HepG2 (cell line): ENCODE results near the gene MFSD11. TPM values are rescaled to one million over a fixed set of nuclear protein-coding genes. Genes with fewer than 3 reads are reported as not detected.

Source experiments
- ATF7 ChIP-seq, 2 experiments: fragments of 450-650 bp in 1 of 2; sonication (generic) in 1 of 2; formaldehyde crosslinking in 1 of 2; IDR thresholded peaks; 2 replicates each; pipeline versions ENCODE4 v1.4.0 to v1.6.1; 2016 to 2020; ENCODE audit warnings: antibody characterized with exemption in 1 of 2, mild to moderate bottlenecking in 1 of 2, missing genetic modification reagents in 1 of 2
- BCL6 ChIP-seq: IDR thresholded peaks from 2 replicates; pipeline ENCODE4 v1.6.1; 2016; ENCODE audit warnings: missing genetic modification reagents, missing compliant biosample characterization
- CCDC6 ChIP-seq: sonication (generic); formaldehyde crosslinking; IDR thresholded peaks from 2 replicates; pipeline ENCODE4 v1.8.1; 2022; ENCODE audit warnings: mild to moderate bottlenecking, missing genetic modification reagents, moderate library complexity
- GABPA ChIP-seq, 2 experiments: IDR thresholded peaks; 2 replicates each; pipeline ENCODE4 v1.6.1; 2011 to 2016; ENCODE audit warnings: low read depth in 2 of 2, low read length in 1 of 2, missing biosample characterization in 1 of 2, missing genetic modification characterization in 1 of 2
- NFATC3 ChIP-seq: sonication (generic); formaldehyde crosslinking; IDR thresholded peaks from 2 replicates; pipeline ENCODE4 v1.5.1; 2020; ENCODE audit warnings: mild to moderate bottlenecking, missing genetic modification reagents
- PHB2 ChIP-seq: fragments of 450-650 bp; IDR thresholded peaks from 2 replicates; pipeline ENCODE4 v1.6.1; 2018; ENCODE audit not compliant: partially characterized antibody
- RFX3 ChIP-seq: IDR thresholded peaks from 2 replicates; pipeline ENCODE4 v1.6.1; 2016; ENCODE audit warnings: missing biosample characterization, missing genetic modification reagents
- SMAD9 ChIP-seq: sonication (generic); formaldehyde crosslinking; IDR thresholded peaks from 2 replicates; pipeline ENCODE4 v1.5.1; 2020; ENCODE audit warnings: mild to moderate bottlenecking, missing genetic modification reagents
- SOX13 ChIP-seq, 3 experiments: fragments of 450-650 bp in 1 of 3; sonication (generic) in 1 of 3; formaldehyde crosslinking in 1 of 3; IDR thresholded peaks in 2 of 3; conservative IDR thresholded peaks in 1 of 3; 2 replicates each; pipeline versions ENCODE4 v1.5.0 to v1.6.1; 2016 to 2020; ENCODE audit warnings: antibody characterized with exemption in 1 of 3, mild to moderate bottlenecking in 1 of 3, missing compliant biosample characterization in 1 of 3, missing genetic modification reagents in 1 of 3, moderate library complexity in 1 of 3
- SRF ChIP-seq: IDR thresholded peaks from 2 replicates; pipeline ENCODE4 v1.6.1; 2011; ENCODE audit warnings: mild to moderate bottlenecking, low read depth, low read length, moderate library complexity
- SSRP1 ChIP-seq: IDR thresholded peaks from 2 replicates; pipeline ENCODE4 v1.6.1; 2016; ENCODE audit warnings: control low read depth
- THYN1 ChIP-seq: sonication (generic); formaldehyde crosslinking; IDR thresholded peaks from 2 replicates; pipeline ENCODE4 v1.8.1; 2023; ENCODE audit warnings: low read depth, mild to moderate bottlenecking, moderate library complexity, missing genetic modification reagents, borderline replicate concordance
- TRIM24 ChIP-seq: sonication (generic); formaldehyde crosslinking; IDR thresholded peaks from 2 replicates; pipeline ENCODE4 v1.8.0; 2022; ENCODE audit warnings: mild to moderate bottlenecking, missing genetic modification reagents
- ZFY ChIP-seq: sonication (generic); formaldehyde crosslinking; IDR thresholded peaks from 2 replicates; pipeline ENCODE4 v1.4.0; 2020; ENCODE audit warnings: missing genetic modification reagents
- ZNF20 ChIP-seq: sonication (generic); formaldehyde crosslinking; IDR thresholded peaks from 2 replicates; pipeline ENCODE4 v1.4.0; 2020; ENCODE audit warnings: mild to moderate bottlenecking, moderate library complexity, missing genetic modification reagents
- ZNF30 ChIP-seq: sonication (generic); formaldehyde crosslinking; IDR thresholded peaks from 2 replicates; pipeline ENCODE4 v1.5.0; 2020; ENCODE audit warnings: mild to moderate bottlenecking, missing genetic modification reagents
- ZNF746 ChIP-seq: sonication (generic); formaldehyde crosslinking; IDR thresholded peaks from 2 replicates; pipeline ENCODE4 v1.8.0; 2022; ENCODE audit warnings: mild to moderate bottlenecking, missing genetic modification reagents
- ZNF850 ChIP-seq: sonication (generic); formaldehyde crosslinking; conservative IDR thresholded peaks from 2 replicates; pipeline ENCODE4 v1.9.0; 2021; ENCODE audit warnings: mild to moderate bottlenecking, missing genetic modification reagents
- polyA plus RNA-seq, 8 experiments: library from polyadenylated mRNA; depleted of rRNA in 3 of 8; stranded (reverse) in 7 of 8; unstranded in 1 of 8; fragments of >200 nt; fragmentation: Illumina TruSeq in 4 of 8; extraction: Trizol in 4 of 8; gene quantifications; 2 replicates each; pipeline versions ENCODE4 v1.2.1 to v1.2.3, GENCODE V29; 2011 to 2016; ENCODE audit warnings: low read depth in 4 of 8, missing spikeins in 1 of 8, mixed read lengths in 1 of 8; ENCODE audit not compliant: insufficient read depth in 1 of 8
- total RNA-seq, 5 experiments: library from RNA; depleted of rRNA; stranded (reverse); fragments of >200 nt; fragmentation: Illumina TruSeq; extraction: Trizol; gene quantifications; 2 replicates each; pipeline ENCODE4 v1.2.3, GENCODE V29; 2016; ENCODE audit warnings: low read depth in 1 of 5
- TF ChIP-seq, protein P1 (sequence below): sonication (generic); formaldehyde crosslinking; IDR thresholded peaks from 2 replicates; pipeline ENCODE4 v1.4.0; 2020; ENCODE audit warnings: missing genetic modification reagents, borderline replicate concordance
- TF ChIP-seq, protein P2 (sequence below): sonication (generic); formaldehyde crosslinking; IDR thresholded peaks from 2 replicates; pipeline ENCODE4 v1.5.0; 2020; ENCODE audit warnings: missing genetic modification reagents
- TF ChIP-seq, protein P3 (sequence below): sonication (generic); formaldehyde crosslinking; IDR thresholded peaks from 2 replicates; pipeline ENCODE4 v1.8.1; 2023; ENCODE audit warnings: mild to moderate bottlenecking, moderate library complexity, missing genetic modification reagents
- TF ChIP-seq, protein P4 (sequence below): sonication (generic); formaldehyde crosslinking; IDR thresholded peaks from 2 replicates; pipeline ENCODE4 v1.5.0; 2020; ENCODE audit warnings: mild to moderate bottlenecking, missing genetic modification reagents

The MFSD11 gene
- total and polyA plus RNA-seq, 2 of the 13 experiments (the other 11 are each of a cell fraction or from before 2014, with no cell fraction given), result 26.1 to 36.3 TPM

DNA sequence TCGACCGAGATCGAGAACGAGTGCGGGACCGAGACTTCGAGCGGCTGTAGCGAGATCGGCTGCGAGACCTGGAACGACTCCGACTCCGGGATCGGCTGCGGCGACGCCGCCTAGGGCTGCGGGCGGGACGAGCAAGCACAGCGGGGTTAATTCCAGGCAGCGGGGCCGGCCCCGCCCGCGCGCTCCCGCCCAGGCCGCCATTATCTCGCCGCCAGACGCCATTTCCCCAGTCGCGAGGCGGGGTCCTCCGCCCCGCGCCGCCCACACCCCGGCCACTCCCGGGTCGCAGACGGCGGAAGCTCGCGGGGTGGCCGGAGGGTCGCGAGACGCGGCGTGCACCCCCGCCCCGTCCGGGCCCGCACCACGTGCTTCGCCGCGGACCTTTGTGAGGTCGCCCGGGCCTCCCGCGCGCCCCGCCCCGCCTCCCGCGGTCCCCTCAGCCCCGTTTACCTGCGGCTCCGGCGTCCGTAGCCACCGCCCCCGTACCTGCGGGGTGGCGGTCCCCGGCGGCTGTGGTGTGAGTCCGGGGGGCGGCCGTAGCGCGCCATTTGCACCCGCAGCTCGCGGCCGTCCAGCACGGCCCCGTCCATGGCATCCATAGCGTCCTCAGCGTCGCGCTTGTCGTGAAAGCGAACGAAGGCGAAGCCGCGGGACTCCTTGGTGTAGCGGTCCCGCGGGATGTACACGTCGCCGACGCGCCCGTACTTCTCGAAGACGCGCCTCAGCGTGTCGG is 1.4 kb upstream of the MFSD11 start (continued):
- TF ChIP-seq, protein P1, sequence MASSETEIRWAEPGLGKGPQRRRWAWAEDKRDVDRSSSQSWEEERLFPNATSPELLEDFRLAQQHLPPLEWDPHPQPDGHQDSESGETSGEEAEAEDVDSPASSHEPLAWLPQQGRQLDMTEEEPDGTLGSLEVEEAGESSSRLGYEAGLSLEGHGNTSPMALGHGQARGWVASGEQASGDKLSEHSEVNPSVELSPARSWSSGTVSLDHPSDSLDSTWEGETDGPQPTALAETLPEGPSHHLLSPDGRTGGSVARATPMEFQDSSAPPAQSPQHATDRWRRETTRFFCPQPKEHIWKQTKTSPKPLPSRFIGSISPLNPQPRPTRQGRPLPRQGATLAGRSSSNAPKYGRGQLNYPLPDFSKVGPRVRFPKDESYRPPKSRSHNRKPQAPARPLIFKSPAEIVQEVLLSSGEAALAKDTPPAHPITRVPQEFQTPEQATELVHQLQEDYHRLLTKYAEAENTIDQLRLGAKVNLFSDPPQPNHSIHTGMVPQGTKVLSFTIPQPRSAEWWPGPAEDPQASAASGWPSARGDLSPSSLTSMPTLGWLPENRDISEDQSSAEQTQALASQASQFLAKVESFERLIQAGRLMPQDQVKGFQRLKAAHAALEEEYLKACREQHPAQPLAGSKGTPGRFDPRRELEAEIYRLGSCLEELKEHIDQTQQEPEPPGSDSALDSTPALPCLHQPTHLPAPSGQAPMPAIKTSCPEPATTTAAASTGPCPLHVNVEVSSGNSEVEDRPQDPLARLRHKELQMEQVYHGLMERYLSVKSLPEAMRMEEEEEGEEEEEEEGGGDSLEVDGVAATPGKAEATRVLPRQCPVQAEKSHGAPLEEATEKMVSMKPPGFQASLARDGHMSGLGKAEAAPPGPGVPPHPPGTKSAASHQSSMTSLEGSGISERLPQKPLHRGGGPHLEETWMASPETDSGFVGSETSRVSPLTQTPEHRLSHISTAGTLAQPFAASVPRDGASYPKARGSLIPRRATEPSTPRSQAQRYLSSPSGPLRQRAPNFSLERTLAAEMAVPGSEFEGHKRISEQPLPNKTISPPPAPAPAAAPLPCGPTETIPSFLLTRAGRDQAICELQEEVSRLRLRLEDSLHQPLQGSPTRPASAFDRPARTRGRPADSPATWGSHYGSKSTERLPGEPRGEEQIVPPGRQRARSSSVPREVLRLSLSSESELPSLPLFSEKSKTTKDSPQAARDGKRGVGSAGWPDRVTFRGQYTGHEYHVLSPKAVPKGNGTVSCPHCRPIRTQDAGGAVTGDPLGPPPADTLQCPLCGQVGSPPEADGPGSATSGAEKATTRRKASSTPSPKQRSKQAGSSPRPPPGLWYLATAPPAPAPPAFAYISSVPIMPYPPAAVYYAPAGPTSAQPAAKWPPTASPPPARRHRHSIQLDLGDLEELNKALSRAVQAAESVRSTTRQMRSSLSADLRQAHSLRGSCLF (CRISPR knock-in tag), result no peak
- TF ChIP-seq ZNF30 (CRISPR knock-in tag) (no peak), ZNF20 (CRISPR knock-in tag) (no peak), SSRP1 (CRISPR knock-in tag) (no peak), RFX3 (CRISPR knock-in tag) (no peak), SMAD9 (CRISPR knock-in tag) (no peak), NFATC3 (CRISPR knock-in tag) (no peak), GABPA (IDR thresholded peaks at IDR 0.05; ENCODE audit: low read depth, low read length) (0 out of 2 replicates have a peak, but pooled peaks have one; percentile 22), GABPA (CRISPR knock-in tag; IDR thresholded peaks at IDR 0.05; ENCODE audit: low read depth) (no peak), SRF (no peak), SOX13 (IDR thresholded peaks at IDR 0.05) (no peak), SOX13 (CRISPR knock-in tag; conservative IDR thresholded peaks at IDR 0.05 in 1 of 2, IDR thresholded peaks at IDR 0.05 in 1 of 2) (no peak), ZFY (CRISPR knock-in tag) (no peak), ATF7 (IDR thresholded peaks at IDR 0.05) (no peak), ATF7 (CRISPR knock-in tag; IDR thresholded peaks at IDR 0.05) (no peak), CCDC6 (CRISPR knock-in tag) (peak; percentile 14; the same call in 1 of the 2 replicates), TRIM24 (CRISPR knock-in tag) (no peak), THYN1 (CRISPR knock-in tag) (no peak), BCL6 (no peak), ZNF850 (CRISPR knock-in tag) (no peak), PHB2 (no peak), ZNF746 (CRISPR knock-in tag) (no peak; the same call in 1 of the 2 replicates)
- TF ChIP-seq, protein P2, sequence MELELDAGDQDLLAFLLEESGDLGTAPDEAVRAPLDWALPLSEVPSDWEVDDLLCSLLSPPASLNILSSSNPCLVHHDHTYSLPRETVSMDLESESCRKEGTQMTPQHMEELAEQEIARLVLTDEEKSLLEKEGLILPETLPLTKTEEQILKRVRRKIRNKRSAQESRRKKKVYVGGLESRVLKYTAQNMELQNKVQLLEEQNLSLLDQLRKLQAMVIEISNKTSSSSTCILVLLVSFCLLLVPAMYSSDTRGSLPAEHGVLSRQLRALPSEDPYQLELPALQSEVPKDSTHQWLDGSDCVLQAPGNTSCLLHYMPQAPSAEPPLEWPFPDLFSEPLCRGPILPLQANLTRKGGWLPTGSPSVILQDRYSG (CRISPR knock-in tag), result no peak; the same call in 1 of the 2 replicates
- TF ChIP-seq, protein P3, sequence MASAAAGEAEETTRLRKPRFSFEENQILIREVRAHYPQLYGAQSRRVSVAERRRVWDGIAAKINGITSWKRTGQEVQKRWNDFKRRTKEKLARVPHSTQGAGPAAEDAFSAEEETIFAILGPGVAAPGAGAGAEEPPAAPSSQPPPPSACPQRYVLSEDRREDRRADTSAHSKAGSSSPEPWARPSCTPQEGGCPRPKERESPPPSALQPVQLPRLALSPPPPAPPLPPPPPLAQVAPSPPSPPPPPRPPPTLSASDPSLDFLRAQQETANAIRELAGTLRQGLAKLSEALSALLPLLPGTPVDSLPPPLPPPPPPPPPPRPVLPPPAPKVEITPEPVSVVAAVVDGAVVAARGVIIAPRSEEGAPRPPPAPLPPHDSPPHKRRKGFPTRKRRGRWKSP (CRISPR knock-in tag), result no peak
- TF ChIP-seq, protein P4, sequence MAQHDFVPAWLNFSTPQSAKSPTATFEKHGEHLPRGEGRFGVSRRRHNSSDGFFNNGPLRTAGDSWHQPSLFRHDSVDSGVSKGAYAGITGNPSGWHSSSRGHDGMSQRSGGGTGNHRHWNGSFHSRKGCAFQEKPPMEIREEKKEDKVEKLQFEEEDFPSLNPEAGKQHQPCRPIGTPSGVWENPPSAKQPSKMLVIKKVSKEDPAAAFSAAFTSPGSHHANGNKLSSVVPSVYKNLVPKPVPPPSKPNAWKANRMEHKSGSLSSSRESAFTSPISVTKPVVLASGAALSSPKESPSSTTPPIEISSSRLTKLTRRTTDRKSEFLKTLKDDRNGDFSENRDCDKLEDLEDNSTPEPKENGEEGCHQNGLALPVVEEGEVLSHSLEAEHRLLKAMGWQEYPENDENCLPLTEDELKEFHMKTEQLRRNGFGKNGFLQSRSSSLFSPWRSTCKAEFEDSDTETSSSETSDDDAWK, result no peak
